ENCODE data around the gene SHANK3. TPM values are rescaled to one million over a fixed set of nuclear protein-coding genes. Genes with fewer than 3 reads are reported as not detected.

SHANK3 gene
- total RNA-seq, 6 experiments from 2014 or later = 0.65 to 0.97 (median 0.68) TPM

- H3K4me1 Mint-ChIP-seq (ENCODE audit: low read depth) = no peaks in the 10 kb centered on the region
- no peaks in the 10 kb centered on the region for H3K36me3 Mint-ChIP-seq (ENCODE audit: low read depth)
- H3K27ac Mint-ChIP-seq = no peak overlapping the region
- DNase-seq = no peak
- peaks cover 8% of the 10 kb centered on the region for H3K9me3 Mint-ChIP-seq
- H3K27me3 Mint-ChIP-seq (ENCODE audit: insufficient read depth) = peaks cover 14% of the 10 kb centered on the region
- no peak overlapping the region for H3K4me3 Mint-ChIP-seq
- no peak for TF ChIP-seq CTCF (IDR thresholded peaks at IDR 0.05)
Observed at GRCh38 chr22:50683086-50683993, 10.7 kb downstream of the SHANK3 start.

- Mint-ChIP-seq H3K27ac (no peak overlapping the region), H3K27me3 (ENCODE audit: insufficient read depth) (peaks cover 17% of the 10 kb centered on the region), H3K4me1 (ENCODE audit: low read depth) (no peaks in the 10 kb centered on the region), H3K4me3 (no peak overlapping the region), H3K9me3 (peaks cover 8% of the 10 kb centered on the region), H3K36me3 (ENCODE audit: low read depth) (no peaks in the 10 kb centered on the region)
- TF ChIP-seq CTCF (IDR thresholded peaks at IDR 0.05) = no peak
- no peak for DNase-seq
Observed at GRCh38 chr22:50683994-50684371, 11.4 kb downstream of the SHANK3 start.

GRCh38 chr22:50684501-50684900, 11.9 kb downstream of the SHANK3 start:
- Mint-ChIP-seq H3K9me3 (peaks cover 8% of the 10 kb centered on the region), H3K4me3 (no peak overlapping the region), H3K36me3 (ENCODE audit: low read depth) (no peaks in the 10 kb centered on the region), H3K4me1 (ENCODE audit: low read depth) (no peaks in the 10 kb centered on the region), H3K27me3 (ENCODE audit: insufficient read depth) (peaks cover 17% of the 10 kb centered on the region), H3K27ac (no peak overlapping the region)
- TF ChIP-seq CTCF (IDR thresholded peaks at IDR 0.05) = no peak
- no peak for DNase-seq

GRCh38 chr22:50684986-50685385, 12.4 kb downstream of the SHANK3 start:
- Mint-ChIP-seq H3K4me1 (ENCODE audit: low read depth) (no peaks in the 10 kb centered on the region), H3K4me3 (no peak overlapping the region), H3K27ac (no peak overlapping the region), H3K36me3 (ENCODE audit: low read depth) (no peaks in the 10 kb centered on the region), H3K9me3 (peaks cover 8% of the 10 kb centered on the region), H3K27me3 (ENCODE audit: insufficient read depth) (peaks cover 17% of the 10 kb centered on the region)
- DNase-seq = no peak
- no peak for TF ChIP-seq CTCF (IDR thresholded peaks at IDR 0.05)

- no peaks in the 10 kb centered on the region for H3K4me1 Mint-ChIP-seq (ENCODE audit: low read depth)
- no peak for DNase-seq
- H3K4me3 Mint-ChIP-seq = no peak overlapping the region
- TF ChIP-seq CTCF (IDR thresholded peaks at IDR 0.05) = no peak
- peaks cover 8% of the 10 kb centered on the region for H3K9me3 Mint-ChIP-seq
- H3K36me3 Mint-ChIP-seq (ENCODE audit: low read depth) = no peaks in the 10 kb centered on the region
- H3K27ac Mint-ChIP-seq = no peak overlapping the region
- H3K27me3 Mint-ChIP-seq (ENCODE audit: insufficient read depth) = peaks cover 17% of the 10 kb centered on the region
Observed at GRCh38 chr22:50686794-50687193, 14.2 kb downstream of the SHANK3 start.
